ENCODE data around the gene SORCS1. TPM values are rescaled to one million over a fixed set of nuclear protein-coding genes. Genes with fewer than 3 reads are reported as not detected.
"Not testable (repeated sequence)": the region's sequence is repeated elsewhere in the genome, so short reads cannot be mapped to it uniquely, and the experiment has no call there.

The SORCS1 gene
- total RNA-seq, 1 donor from 2014 or later, result 13.6 TPM

GRCh38 chr10:106935978-106936451, 228.5 kb downstream of the SORCS1 start:
- no peaks in the 10 kb centered on the region for H3K27me3 Mint-ChIP-seq
- H3K9me3 Mint-ChIP-seq (ENCODE audit: low read depth), result no peaks in the 10 kb centered on the region
- peaks cover 21% of the 10 kb centered on the region for H3K4me1 Mint-ChIP-seq (ENCODE audit: low read depth)
- H3K4me3 Mint-ChIP-seq (ENCODE audit: low read depth), result no peak overlapping the region
- no peak overlapping the region for H3K27ac Mint-ChIP-seq
- no peak for TF ChIP-seq CTCF (IDR thresholded peaks at IDR 0.05; ENCODE audit: unreplicated experiment)
- no peaks in the 10 kb centered on the region for H3K36me3 Mint-ChIP-seq (ENCODE audit: insufficient read depth)
- no peak for DNase-seq (ENCODE audit: low spot score, unreplicated experiment)

- no peak overlapping the region for H3K27ac Mint-ChIP-seq
- H3K9me3 Mint-ChIP-seq (ENCODE audit: low read depth), result no peaks in the 10 kb centered on the region
- no peak for TF ChIP-seq CTCF (IDR thresholded peaks at IDR 0.05; ENCODE audit: unreplicated experiment)
- H3K27me3 Mint-ChIP-seq, result no peaks in the 10 kb centered on the region
- no peaks in the 10 kb centered on the region for H3K36me3 Mint-ChIP-seq (ENCODE audit: insufficient read depth)
- DNase-seq (ENCODE audit: low spot score, unreplicated experiment), result no peak
- no peak overlapping the region for H3K4me3 Mint-ChIP-seq (ENCODE audit: low read depth)
- peaks cover 26% of the 10 kb centered on the region for H3K4me1 Mint-ChIP-seq (ENCODE audit: low read depth)
These were observed 232.7 kb downstream of the SORCS1 start for GRCh38 chr10:106931853-106932249.

- Mint-ChIP-seq H3K27ac (no peak overlapping the region), H3K27me3 (no peaks in the 10 kb centered on the region)
- no peak for TF ChIP-seq CTCF (IDR thresholded peaks at IDR 0.05; ENCODE audit: unreplicated experiment)
These were observed 233.2 kb downstream of the SORCS1 start for GRCh38 chr10:106931159-106931852.

GRCh38 chr10:106930751-106931150, 233.8 kb downstream of the SORCS1 start:
- Mint-ChIP-seq H3K4me1 (ENCODE audit: low read depth) (peaks cover 26% of the 10 kb centered on the region), H3K4me3 (ENCODE audit: low read depth) (no peak overlapping the region), H3K36me3 (ENCODE audit: insufficient read depth) (no peaks in the 10 kb centered on the region), H3K27ac (no peak overlapping the region), H3K9me3 (ENCODE audit: low read depth) (no peaks in the 10 kb centered on the region), H3K27me3 (no peaks in the 10 kb centered on the region)
- TF ChIP-seq CTCF (IDR thresholded peaks at IDR 0.05; ENCODE audit: unreplicated experiment), result no peak
- no peak for DNase-seq (ENCODE audit: low spot score, unreplicated experiment)

More at GRCh38 chr10:106931159-106931852, 233.2 kb downstream of the SORCS1 start:
- no peak overlapping the region for H3K4me3 Mint-ChIP-seq (ENCODE audit: low read depth)
- no peaks in the 10 kb centered on the region for H3K9me3 Mint-ChIP-seq (ENCODE audit: low read depth)
- H3K4me1 Mint-ChIP-seq (ENCODE audit: low read depth), result peaks cover 26% of the 10 kb centered on the region
- no peaks in the 10 kb centered on the region for H3K36me3 Mint-ChIP-seq (ENCODE audit: insufficient read depth)
- DNase-seq (ENCODE audit: low spot score, unreplicated experiment), result no peak

GRCh38 chr10:106929291-106929895, 235.1 kb downstream of the SORCS1 start:
- no peak for DNase-seq (ENCODE audit: low spot score, unreplicated experiment)
- Mint-ChIP-seq H3K27me3 (no peaks in the 10 kb centered on the region), H3K9me3 (ENCODE audit: low read depth) (no peaks in the 10 kb centered on the region), H3K4me1 (ENCODE audit: low read depth) (peaks cover 26% of the 10 kb centered on the region), H3K4me3 (ENCODE audit: low read depth) (no peak overlapping the region), H3K27ac (no peak overlapping the region), H3K36me3 (ENCODE audit: insufficient read depth) (no peaks in the 10 kb centered on the region)
- TF ChIP-seq CTCF (IDR thresholded peaks at IDR 0.05; ENCODE audit: unreplicated experiment), result no peak

- H3K27me3 Mint-ChIP-seq; H3K9me3 Mint-ChIP-seq (ENCODE audit: low read depth); H3K4me3 Mint-ChIP-seq (ENCODE audit: low read depth); H3K36me3 Mint-ChIP-seq (ENCODE audit: insufficient read depth); H3K27ac Mint-ChIP-seq; DNase-seq (ENCODE audit: low spot score, unreplicated experiment): not testable (repeated sequence)
- peaks cover 24% of the 10 kb centered on the region for H3K4me1 Mint-ChIP-seq (ENCODE audit: low read depth)
These were observed 236.4 kb downstream of the SORCS1 start for GRCh38 chr10:106928151-106928550.
